ENCODE results near the gene TMPRSS11B.
A peak's percentile ranks its signal among the peaks of the same experiment; 100 is the strongest.
"Not testable (repeated sequence)": the region's sequence is repeated elsewhere in the genome, so short reads cannot be mapped to it uniquely, and the experiment has no call there.

Gene TMPRSS11B

GRCh38 chr4:68218044-68218443 is 27.4 kb downstream of the TMPRSS11B start:
- DNase-seq (ENCODE audit: low read depth), result no peak
- TF ChIP-seq CTCF (conservative IDR thresholded peaks at IDR 0.05; ENCODE audit: low read length), result no peak
- no peak overlapping the region for H3K4me3 ChIP-seq (ENCODE audit: low read length)

GRCh38 chr4:68216501-68216900 is 29.0 kb downstream of the TMPRSS11B start:
- DNase-seq (ENCODE audit: low read depth), result no peak
- no peak for TF ChIP-seq CTCF (conservative IDR thresholded peaks at IDR 0.05; ENCODE audit: low read length)
- no peak overlapping the region for H3K4me3 ChIP-seq (ENCODE audit: low read length)

GRCh38 chr4:68209003-68209402 is 36.5 kb downstream of the TMPRSS11B start:
- TF ChIP-seq CTCF (conservative IDR thresholded peaks at IDR 0.05; ENCODE audit: low read length), result no peak
- no peak for DNase-seq (ENCODE audit: low read depth)
- H3K4me3 ChIP-seq (ENCODE audit: low read length), result no peak overlapping the region

- H3K4me3 ChIP-seq (ENCODE audit: low read length); DNase-seq (ENCODE audit: low read depth): not testable (repeated sequence)
Measured at GRCh38 chr4:68194305-68194704, 51.2 kb downstream of the TMPRSS11B start.

- no peak overlapping the region for H3K4me3 ChIP-seq (ENCODE audit: low read length)
- DNase-seq (ENCODE audit: low read depth), result no peak
- TF ChIP-seq CTCF (conservative IDR thresholded peaks at IDR 0.05; ENCODE audit: low read length), result no peak
Measured at GRCh38 chr4:68193194-68193593, 52.3 kb downstream of the TMPRSS11B start.

GRCh38 chr4:68187145-68187544 is 58.3 kb downstream of the TMPRSS11B start:
- H3K4me3 ChIP-seq (ENCODE audit: low read length), result no peak overlapping the region
- DNase-seq (ENCODE audit: low read depth), result no peak
- TF ChIP-seq CTCF (conservative IDR thresholded peaks at IDR 0.05; ENCODE audit: low read length), result no peak

GRCh38 chr4:68184923-68185322 is 60.6 kb downstream of the TMPRSS11B start:
- TF ChIP-seq CTCF (conservative IDR thresholded peaks at IDR 0.05; ENCODE audit: low read length), result no peak
- no peak overlapping the region for H3K4me3 ChIP-seq (ENCODE audit: low read length)
- DNase-seq (ENCODE audit: low read depth), result no peak

- H3K4me3 ChIP-seq (ENCODE audit: low read length), result no peak overlapping the region
- peak; percentile 1 for DNase-seq (ENCODE audit: low read depth)
- no peak for TF ChIP-seq CTCF (conservative IDR thresholded peaks at IDR 0.05; ENCODE audit: low read length)
Measured at GRCh38 chr4:68183417-68183816, 62.1 kb downstream of the TMPRSS11B start.

Data from AG10803 (cell line).